Measurements from ENCODE around the gene CCNK. TPM values are rescaled to one million over a fixed set of nuclear protein-coding genes. Genes with fewer than 3 reads are reported as not detected.
A peak's percentile ranks its signal among the peaks of the same experiment; 100 is the strongest.

The CCNK gene
- total and polyA plus RNA-seq, 2 of the 13 experiments (the other 11 are each of a cell fraction or from before 2014, with no cell fraction given) = 4.9 to 9.7 TPM

- TF ChIP-seq TFE3 (CRISPR knock-in tag; IDR thresholded peaks at IDR 0.05) = no peak
- peak; percentile 88 for TF ChIP-seq ZBTB33 (CRISPR knock-in tag; IDR thresholded peaks at IDR 0.05)
- no peak for TF ChIP-seq STAG1 (CRISPR knock-in tag; IDR thresholded peaks at IDR 0.05)
- TF ChIP-seq NCOA2 (CRISPR knock-in tag; IDR thresholded peaks at IDR 0.05) = no peak
- no peak for TF ChIP-seq BCL6 (CRISPR knock-in tag; IDR thresholded peaks at IDR 0.05)
- TF ChIP-seq RELA (CRISPR knock-in tag; IDR thresholded peaks at IDR 0.05) = no peak
- TF ChIP-seq MXD3 (CRISPR knock-in tag; IDR thresholded peaks at IDR 0.05) = no peak
- peak; percentile 39; the same call in 1 of the 2 replicates for TF ChIP-seq HNF4G (IDR thresholded peaks at IDR 0.05; ENCODE audit: borderline replicate concordance, low read depth, low read length)
- no peak for TF ChIP-seq HNF4G (CRISPR knock-in tag; IDR thresholded peaks at IDR 0.05; ENCODE audit: borderline replicate concordance, low read depth)
- no peak for TF ChIP-seq MYNN (CRISPR knock-in tag; IDR thresholded peaks at IDR 0.05; ENCODE audit: low read depth)
- TF ChIP-seq ZNF556 (CRISPR knock-in tag; IDR thresholded peaks at IDR 0.05; ENCODE audit: borderline replicate concordance) = 0 out of 2 replicates have a peak, but pooled peaks have one; percentile 25
- TF ChIP-seq CC2D1A (CRISPR knock-in tag; IDR thresholded peaks at IDR 0.05) = no peak
- TF ChIP-seq ZNF24 (IDR thresholded peaks at IDR 0.05) = no peak
- TF ChIP-seq ZNF770 (CRISPR knock-in tag; IDR thresholded peaks at IDR 0.05) = peak; percentile 80
- peak; percentile 79 for TF ChIP-seq ZNF18 (CRISPR knock-in tag; IDR thresholded peaks at IDR 0.05; ENCODE audit: insufficient replicate concordance)
- TF ChIP-seq ZNF597 (CRISPR knock-in tag; IDR thresholded peaks at IDR 0.05) = no peak
- no peak for TF ChIP-seq E2F1 (CRISPR knock-in tag; IDR thresholded peaks at IDR 0.05)
- TF ChIP-seq NR2F6 (IDR thresholded peaks at IDR 0.05) = 0 out of 2 replicates have a peak, but pooled peaks have one; percentile 28
- TF ChIP-seq NR2F6 (CRISPR knock-in tag; IDR thresholded peaks at IDR 0.05) = peak; percentile 40; the same call in 1 of the 2 replicates
Measured at GRCh38 chr14:99556134-99556791, 75.1 kb downstream of the CCNK start (continued).

Measured in HepG2 (cell line).